ENCODE data around the gene USP12.

DNA sequence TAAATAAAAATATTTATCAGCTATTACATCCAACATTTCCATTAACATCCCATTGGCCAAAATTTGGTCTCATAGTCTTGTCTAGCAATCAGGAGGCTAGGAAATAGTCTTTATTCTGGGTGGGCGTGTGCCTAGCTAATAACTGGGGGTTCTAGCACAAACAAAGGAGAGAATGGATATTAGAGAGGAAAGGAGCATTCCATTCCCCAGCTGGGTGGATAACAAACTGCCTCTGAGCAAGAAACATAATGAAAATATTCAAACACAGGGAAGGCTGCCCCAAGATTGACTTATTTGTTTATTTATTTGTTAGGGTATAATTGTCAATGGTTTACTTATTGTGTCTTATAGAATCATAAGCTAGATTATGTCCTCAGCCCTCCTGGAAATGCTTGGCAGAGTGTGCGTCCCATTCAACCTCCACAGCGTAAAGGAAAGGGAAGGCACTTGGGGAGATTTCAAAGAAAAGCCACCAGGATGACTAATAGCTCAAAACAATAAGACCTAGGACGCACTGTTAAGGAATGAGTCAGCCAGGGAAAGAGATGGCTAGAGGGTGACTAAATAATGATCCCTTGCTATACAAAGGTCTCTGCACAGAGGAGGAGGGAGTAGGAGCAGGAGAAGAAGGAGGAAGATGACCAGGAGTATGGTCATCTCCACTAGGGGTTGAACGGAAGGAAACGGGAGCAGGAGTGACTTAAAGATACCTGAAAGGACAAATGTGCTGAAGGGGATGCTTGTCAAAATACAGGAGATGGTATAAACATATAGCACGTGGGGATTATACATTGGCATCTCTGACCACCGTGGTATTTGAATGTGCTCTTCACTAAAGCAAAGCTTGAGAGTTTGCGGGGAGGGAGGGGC is 23.5 kb upstream of the USP12 start:
- no peak for TF ChIP-seq CTCF (IDR thresholded peaks at IDR 0.05)
- no peak for TF ChIP-seq POLR2A (IDR thresholded peaks at IDR 0.05)

Data from esophagus squamous epithelium (tissue), 4 donors.